HepG2 (cell line): Measurements from ENCODE around the gene ZBTB43. TPM values are rescaled to one million over a fixed set of nuclear protein-coding genes. Genes with fewer than 3 reads are reported as not detected.
A peak's percentile ranks its signal among the peaks of the same experiment; 100 is the strongest.

Source experiments
- ATAC-seq: fragments of 200-7000 bp; cut with Tn5 transposase; 3 replicates; pipeline ENCODE4 v1.9.1; 2020; ENCODE audit warnings: mild to moderate bottlenecking, moderate library complexity
- BruUV-seq: library from RNA; stranded (reverse); fragments of 400-500 nt; replicated peaks from 2 replicates; lab custom pipeline; 2021; lab: Mats Ljungman, UMichigan
- CTCF ChIA-PET: fragments of 300-600 bp; formaldehyde crosslinking; extraction: SDS; loops from one replicate; lab custom pipeline; 2021; ENCODE audit warnings: low total read pairs, inconsistent platforms, low intra/inter-chr PET ratio; lab: Yijun Ruan, JAX
- POLR2A ChIA-PET: fragments of 350-600 bp; sonication (Branson Sonifier 250); formaldehyde crosslinking; loops from one replicate; lab custom pipeline; 2020; ENCODE audit warnings: antibody characterized with exemption, inconsistent platforms; lab: Yijun Ruan, JAX
- DNase-seq: peaks from one replicate; pipeline ENCODE4 v3.0.0-alpha.2; 2015; ENCODE audit warnings: low spot score
- FAIRE-seq: peaks from 3 replicates; lab custom pipeline; 2011; peaks lifted over from hg19 to GRCh38; lab: Jason Lieb, UNC
- H2AFZ ChIP-seq: one replicate; pipeline ENCODE4 v1.6.1; 2011; ENCODE audit warnings: low read length, inconsistent platforms
- H3K27ac ChIP-seq: fragments of 300-600 bp; 3 replicates; pipeline ENCODE4 v1.8.0; 2011; ENCODE audit warnings: mixed run types, mild to moderate bottlenecking, mixed read lengths, low read length, inconsistent platforms; ENCODE audit not compliant: insufficient read depth; ENCODE audit errors: extremely low read length
- H3K27me3 ChIP-seq, 2 experiments: fragments of 200-600 bp in 1 of 2; 2 replicates in 1 of 2; 3 replicates in 1 of 2; pipeline versions ENCODE4 v1.6.0 to v1.8.0; 2011; ENCODE audit warnings: low read length in 2 of 2, mild to moderate bottlenecking in 2 of 2, moderate library complexity in 2 of 2, inconsistent platforms in 1 of 2; ENCODE audit not compliant: insufficient read depth in 2 of 2, control insufficient read depth in 1 of 2
- H3K36me3 ChIP-seq, 2 experiments: fragments of 200-600 bp in 1 of 2; replicated peaks in 1 of 2; 2 replicates in 1 of 2; 3 replicates in 1 of 2; pipeline versions ENCODE4 v1.5.1 to v1.8.0; 2011; ENCODE audit warnings: low read length in 2 of 2, inconsistent platforms in 1 of 2; ENCODE audit not compliant: insufficient read depth in 2 of 2, control insufficient read depth in 1 of 2
- H3K4me1 ChIP-seq: 2 replicates; pipeline ENCODE4 v1.5.1; 2012; ENCODE audit warnings: low read length, inconsistent platforms; ENCODE audit not compliant: insufficient read depth
- H3K4me2 ChIP-seq: 2 replicates; pipeline ENCODE4 v1.6.0; 2011; ENCODE audit warnings: low read depth, low read length, inconsistent platforms
- H3K4me3 ChIP-seq, 3 experiments: fragments of 200-600 bp in 1 of 3; sonication (generic), shearing (Covaris generic) in 1 of 3; replicated peaks in 1 of 3; 2 replicates each; pipeline ENCODE4 v1.5.1; 2011 to 2016; ENCODE audit warnings: low read length in 3 of 3, inconsistent platforms in 2 of 3, low read depth in 2 of 3, mild to moderate bottlenecking in 2 of 3, control low read depth in 1 of 3, mixed read lengths in 1 of 3; ENCODE audit not compliant: insufficient read depth in 1 of 3
- H3K79me2 ChIP-seq: one replicate; pipeline ENCODE4 v1.6.1; 2011; ENCODE audit warnings: low read length, inconsistent platforms; ENCODE audit not compliant: insufficient read depth
- H3K9ac ChIP-seq: 2 replicates; pipeline ENCODE4 v1.6.0; 2011; ENCODE audit warnings: mild to moderate bottlenecking, low read depth, low read length, inconsistent platforms; ENCODE audit not compliant: insufficient read depth
- H3K9me3 ChIP-seq: 2 replicates; pipeline ENCODE4 v1.5.1; 2012; ENCODE audit warnings: mild to moderate bottlenecking, low read length
- H4K20me1 ChIP-seq: 2 replicates; pipeline ENCODE4 v1.6.0; 2011; ENCODE audit warnings: inconsistent platforms, mild to moderate bottlenecking, low read length, moderate library complexity; ENCODE audit not compliant: insufficient read depth
- CEBPB ChIP-seq: IDR thresholded peaks from 2 replicates; pipeline ENCODE4 v1.6.1; 2011; ENCODE audit warnings: low read depth, low read length, improper control_type of control experiment, borderline replicate concordance
- CEBPG ChIP-seq: IDR thresholded peaks from 2 replicates; pipeline ENCODE4 v1.6.1; 2016
- GFI1 ChIP-seq: sonication (generic); formaldehyde crosslinking; IDR thresholded peaks from 2 replicates; pipeline ENCODE4 v1.5.0; 2020; ENCODE audit warnings: missing genetic modification reagents, mild to moderate bottlenecking, borderline replicate concordance
- KDM3A ChIP-seq: IDR thresholded peaks from 2 replicates; pipeline ENCODE4 v1.6.1; 2018; ENCODE audit warnings: low read depth, missing compliant biosample characterization
- LCORL ChIP-seq, 2 experiments: fragments of 450-650 bp in 1 of 2; sonication (generic) in 1 of 2; formaldehyde crosslinking in 1 of 2; IDR thresholded peaks; 2 replicates each; pipeline versions ENCODE4 v1.5.0 to v1.6.1; 2017 to 2020; ENCODE audit warnings: antibody characterized with exemption in 1 of 2, missing genetic modification reagents in 1 of 2
- TGIF2 ChIP-seq: IDR thresholded peaks from 2 replicates; pipeline ENCODE4 v1.6.1; 2016; ENCODE audit warnings: control low read depth, missing compliant biosample characterization
- ZNF496 ChIP-seq: sonication (generic); formaldehyde crosslinking; IDR thresholded peaks from 2 replicates; pipeline ENCODE4 v1.8.1; 2023; ENCODE audit warnings: mild to moderate bottlenecking, moderate library complexity, missing genetic modification reagents; ENCODE audit not compliant: insufficient replicate concordance
- WGBS: methylation state at CpG from one replicate; pipeline ENCODE4 v1.1.6; 2017; ENCODE audit warnings: low lambda C conversion rate; 5-methylcytosine and 5-hydroxymethylcytosine counted together
- in situ Hi-C: cut with HindIII; loops from 2 replicates; pipeline ENCODE4 v1.10.0; 2017; ENCODE audit warnings: low pct_unique_long_range_greater_than_20kb; ENCODE audit not compliant: extremely low pct_ligation_motif_present
- intact Hi-C: fragments of 100-400 bp; cut with micrococcal nuclease; formaldehyde crosslinking; loops from one replicate; pipeline ENCODE4 v1.10.0; 2022; ENCODE audit not compliant: unreplicated experiment
- polyA plus RNA-seq, 8 experiments: library from polyadenylated mRNA; depleted of rRNA in 3 of 8; stranded (reverse) in 7 of 8; unstranded in 1 of 8; fragments of >200 nt; fragmentation: Illumina TruSeq in 4 of 8; extraction: Trizol in 4 of 8; gene quantifications; 2 replicates each; pipeline versions ENCODE4 v1.2.1 to v1.2.3, GENCODE V29; 2011 to 2016; ENCODE audit warnings: low read depth in 4 of 8, missing spikeins in 1 of 8, mixed read lengths in 1 of 8; ENCODE audit not compliant: insufficient read depth in 1 of 8
- total RNA-seq, 5 experiments: library from RNA; depleted of rRNA; stranded (reverse); fragments of >200 nt; fragmentation: Illumina TruSeq; extraction: Trizol; gene quantifications; 2 replicates each; pipeline ENCODE4 v1.2.3, GENCODE V29; 2016; ENCODE audit warnings: low read depth in 1 of 5
- TF ChIP-seq, protein P1 (sequence below): sonication (generic); formaldehyde crosslinking; IDR thresholded peaks from 2 replicates; pipeline ENCODE4 v1.5.0; 2020; ENCODE audit warnings: missing genetic modification reagents
- TF ChIP-seq, protein P2 (sequence below): sonication (generic); formaldehyde crosslinking; IDR thresholded peaks from 2 replicates; pipeline ENCODE4 v1.5.0; 2020; ENCODE audit warnings: mild to moderate bottlenecking, missing genetic modification reagents

Gene ZBTB43
- total and polyA plus RNA-seq, 2 of the 13 experiments (the other 11 are each of a cell fraction or from before 2014, with no cell fraction given), result 7.1 to 31.4 TPM

DNA sequence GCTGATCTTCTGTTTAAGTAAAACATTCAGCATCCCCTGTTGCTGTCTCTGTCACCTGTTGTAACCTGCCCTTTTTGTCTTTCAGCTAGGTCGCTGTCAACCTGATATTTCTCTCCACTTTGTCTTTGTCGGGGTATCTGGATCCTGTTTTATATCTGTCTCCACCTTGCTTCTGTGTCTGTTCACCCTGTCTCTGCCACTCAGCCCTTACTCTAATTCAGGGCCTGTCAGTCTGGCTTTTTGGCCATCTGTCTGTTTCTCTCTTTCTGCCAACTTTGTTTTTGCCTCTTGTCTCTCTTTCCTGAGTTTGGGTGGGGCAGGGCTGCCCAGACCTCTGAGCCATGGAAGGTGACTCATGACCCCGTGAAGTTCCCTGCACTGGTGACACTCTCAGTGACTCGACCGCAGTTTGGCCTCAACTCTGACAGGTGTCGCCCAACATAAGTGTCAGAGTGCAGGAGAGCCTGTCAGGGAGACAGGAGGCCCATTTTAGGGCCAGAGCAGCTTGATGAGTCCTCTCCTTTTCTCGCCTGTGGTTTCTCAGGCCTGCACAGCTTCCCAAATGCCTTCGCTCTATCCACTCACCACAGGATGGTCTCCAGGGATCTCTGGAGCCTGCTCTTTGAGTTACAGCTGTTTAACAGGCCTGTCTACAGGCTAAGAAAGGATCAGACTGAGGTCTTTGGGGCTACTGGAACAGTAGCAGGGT is 868 bp downstream of the ZBTB43 start (continued):
- TF ChIP-seq TGIF2 (CRISPR knock-in tag), result peak; percentile 99
- no peak for TF ChIP-seq GFI1 (CRISPR knock-in tag)
- no peak for TF ChIP-seq LCORL (IDR thresholded peaks at IDR 0.05)
- TF ChIP-seq LCORL (CRISPR knock-in tag; IDR thresholded peaks at IDR 0.05), result peak; percentile 30; the same call in 1 of the 2 replicates
- TF ChIP-seq ZNF496 (CRISPR knock-in tag), result no peak
- TF ChIP-seq, protein P1, sequence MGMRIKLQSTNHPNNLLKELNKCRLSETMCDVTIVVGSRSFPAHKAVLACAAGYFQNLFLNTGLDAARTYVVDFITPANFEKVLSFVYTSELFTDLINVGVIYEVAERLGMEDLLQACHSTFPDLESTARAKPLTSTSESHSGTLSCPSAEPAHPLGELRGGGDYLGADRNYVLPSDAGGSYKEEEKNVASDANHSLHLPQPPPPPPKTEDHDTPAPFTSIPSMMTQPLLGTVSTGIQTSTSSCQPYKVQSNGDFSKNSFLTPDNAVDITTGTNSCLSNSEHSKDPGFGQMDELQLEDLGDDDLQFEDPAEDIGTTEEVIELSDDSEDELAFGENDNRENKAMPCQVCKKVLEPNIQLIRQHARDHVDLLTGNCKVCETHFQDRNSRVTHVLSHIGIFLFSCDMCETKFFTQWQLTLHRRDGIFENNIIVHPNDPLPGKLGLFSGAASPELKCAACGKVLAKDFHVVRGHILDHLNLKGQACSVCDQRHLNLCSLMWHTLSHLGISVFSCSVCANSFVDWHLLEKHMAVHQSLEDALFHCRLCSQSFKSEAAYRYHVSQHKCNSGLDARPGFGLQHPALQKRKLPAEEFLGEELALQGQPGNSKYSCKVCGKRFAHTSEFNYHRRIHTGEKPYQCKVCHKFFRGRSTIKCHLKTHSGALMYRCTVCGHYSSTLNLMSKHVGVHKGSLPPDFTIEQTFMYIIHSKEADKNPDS (CRISPR knock-in tag), result no peak
- no peak for TF ChIP-seq KDM3A (CRISPR knock-in tag)

DNA sequence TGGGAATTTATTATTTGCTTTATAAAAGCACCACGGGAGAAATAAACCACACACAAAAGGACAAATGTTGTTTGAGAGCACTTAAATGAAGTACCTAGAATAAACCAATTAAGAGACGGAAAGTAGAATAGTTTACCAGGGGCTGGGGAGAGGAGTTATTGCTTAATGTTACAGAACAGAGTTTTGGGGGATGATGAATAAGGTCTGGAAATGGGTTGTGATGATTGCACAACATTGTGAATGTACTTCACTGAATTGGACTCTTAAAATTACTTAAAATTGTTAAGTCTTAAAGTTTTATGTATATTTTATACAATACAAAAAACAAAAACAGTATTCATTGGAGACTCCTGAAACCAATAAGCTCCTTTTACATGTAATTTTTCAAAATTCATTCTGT is 1.5 kb downstream of the ZBTB43 start:
- CTCF ChIA-PET, result no interaction called here

More for the DNA sequence above, 1.5 kb downstream of the ZBTB43 start:
- FAIRE-seq (no peak), DNase-seq (no peak), ATAC-seq (no peak)
- in situ Hi-C loops (no loop called here), intact Hi-C loops (no loop called here)
- peaks cover 12% of the 10 kb centered on the region for H4K20me1 ChIP-seq
- 34% methylated on average over 2 of the region's 2 CpGs for WGBS
- no TSS peak for BruUV-seq
- H3K9me3 ChIP-seq, result no peaks in the 10 kb centered on the region
- peak overlapping the region; percentile 97 for H3K4me2 ChIP-seq
- H3K79me2 ChIP-seq, result peaks cover 44% of the 10 kb centered on the region
- no peak overlapping the region for H2AFZ ChIP-seq
- peak overlapping the region; percentile 95; the same call in 1 of the 2 replicates for H3K9ac ChIP-seq
- TF ChIP-seq CEBPB (peak; percentile 80), CEBPG (CRISPR knock-in tag) (peak; percentile 48)
- TF ChIP-seq, protein P2, sequence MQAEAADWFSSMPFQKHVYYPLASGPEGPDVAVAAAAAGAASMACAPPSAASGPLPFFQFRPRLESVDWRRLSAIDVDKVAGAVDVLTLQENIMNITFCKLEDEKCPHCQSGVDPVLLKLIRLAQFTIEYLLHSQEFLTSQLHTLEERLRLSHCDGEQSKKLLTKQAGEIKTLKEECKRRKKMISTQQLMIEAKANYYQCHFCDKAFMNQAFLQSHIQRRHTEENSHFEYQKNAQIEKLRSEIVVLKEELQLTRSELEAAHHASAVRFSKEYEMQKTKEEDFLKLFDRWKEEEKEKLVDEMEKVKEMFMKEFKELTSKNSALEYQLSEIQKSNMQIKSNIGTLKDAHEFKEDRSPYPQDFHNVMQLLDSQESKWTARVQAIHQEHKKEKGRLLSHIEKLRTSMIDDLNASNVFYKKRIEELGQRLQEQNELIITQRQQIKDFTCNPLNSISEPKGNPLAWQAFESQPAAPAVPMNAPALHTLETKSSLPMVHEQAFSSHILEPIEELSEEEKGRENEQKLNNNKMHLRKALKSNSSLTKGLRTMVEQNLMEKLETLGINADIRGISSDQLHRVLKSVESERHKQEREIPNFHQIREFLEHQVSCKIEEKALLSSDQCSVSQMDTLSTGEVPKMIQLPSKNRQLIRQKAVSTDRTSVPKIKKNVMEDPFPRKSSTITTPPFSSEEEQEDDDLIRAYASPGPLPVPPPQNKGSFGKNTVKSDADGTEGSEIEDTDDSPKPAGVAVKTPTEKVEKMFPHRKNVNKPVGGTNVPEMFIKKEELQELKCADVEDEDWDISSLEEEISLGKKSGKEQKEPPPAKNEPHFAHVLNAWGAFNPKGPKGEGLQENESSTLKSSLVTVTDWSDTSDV (CRISPR knock-in tag), result no peak
- H3K4me1 ChIP-seq, result peaks cover 74% of the 10 kb centered on the region
- H3K36me3 ChIP-seq, result peaks cover 0 to 6% of the 10 kb centered on the region in 2 experiments; a peak in 1 of 5 replicates
- peak overlapping the region; percentile 83 to 94 (median 92); a peak in 5 of 6 replicates for H3K4me3 ChIP-seq
- peak overlapping the region; percentile 89 for H3K27ac ChIP-seq
- H3K27me3 ChIP-seq, result peaks cover 0 to 4% of the 10 kb centered on the region in 2 experiments; a peak in 1 of 5 replicates
- POLR2A ChIA-PET, result no interaction called here
